IPS-18a (cell line): ENCODE measurements around the gene GAGE12D.
"Not testable (repeated sequence)": the region's sequence is repeated elsewhere in the genome, so short reads cannot be mapped to it uniquely, and the experiment has no call there.

Source experiments
- H3K27ac ChIP-seq: one replicate; pipeline ENCODE4 v1.5.1; 2013; ENCODE audit warnings: low read length
- H3K27me3 ChIP-seq: one replicate; pipeline ENCODE4 v1.6.1; 2013; ENCODE audit warnings: mild to moderate bottlenecking, low read length; ENCODE audit not compliant: control insufficient read depth, insufficient read depth
- H3K36me3 ChIP-seq: one replicate; pipeline ENCODE4 v1.6.1; 2013; ENCODE audit warnings: low read depth, low read length; ENCODE audit not compliant: control insufficient read depth
- H3K4me1 ChIP-seq: one replicate; pipeline ENCODE4 v1.6.1; 2013; ENCODE audit warnings: low read depth, low read length; ENCODE audit not compliant: control insufficient read depth
- H3K4me3 ChIP-seq: one replicate; pipeline ENCODE4 v1.5.1; 2013; ENCODE audit warnings: low read length
- H3K9ac ChIP-seq: one replicate; pipeline ENCODE4 v1.6.1; 2013; ENCODE audit warnings: mild to moderate bottlenecking, low read length, moderate library complexity
- H3K9me3 ChIP-seq: one replicate; pipeline ENCODE4 v1.6.1; 2013; ENCODE audit warnings: low read depth, low read length; ENCODE audit not compliant: control insufficient read depth

Gene GAGE12D, protein sequence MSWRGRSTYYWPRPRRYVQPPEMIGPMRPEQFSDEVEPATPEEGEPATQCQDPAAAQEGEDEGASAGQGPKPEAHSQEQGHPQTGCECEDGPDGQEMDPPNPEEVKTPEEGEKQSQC

DNA sequence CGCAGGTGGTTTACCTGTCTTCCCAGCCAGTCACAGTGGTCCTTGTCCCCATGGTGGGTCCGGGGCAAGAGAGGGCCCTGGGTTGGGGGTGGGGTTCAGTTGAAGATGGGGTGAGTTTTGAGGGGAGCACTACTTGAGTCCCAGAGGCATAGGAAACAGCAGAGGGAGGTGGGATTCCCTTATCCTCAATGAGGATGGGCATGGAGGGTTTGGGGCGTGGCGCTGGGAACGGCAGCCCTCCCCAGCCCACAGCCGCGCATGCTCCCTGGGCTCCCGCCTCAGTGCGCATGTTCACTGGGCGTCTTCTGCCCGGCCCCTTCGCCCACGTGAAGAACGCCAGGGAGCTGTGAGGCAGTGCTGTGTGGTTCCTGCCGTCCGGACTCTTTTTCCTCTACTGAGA, at the start of gene GAGE12D:
Gene GAGE12D (plus strand): TSS at position 301 of the 400 bp plus-strand sequence. CDS start 1,155 bp downstream, outside the sequence.
- H3K4me1 ChIP-seq, H3K4me3 ChIP-seq, H3K9me3 ChIP-seq, H3K27ac ChIP-seq, H3K27me3 ChIP-seq, H3K9ac ChIP-seq, H3K36me3 ChIP-seq: not testable (repeated sequence)

DNA sequence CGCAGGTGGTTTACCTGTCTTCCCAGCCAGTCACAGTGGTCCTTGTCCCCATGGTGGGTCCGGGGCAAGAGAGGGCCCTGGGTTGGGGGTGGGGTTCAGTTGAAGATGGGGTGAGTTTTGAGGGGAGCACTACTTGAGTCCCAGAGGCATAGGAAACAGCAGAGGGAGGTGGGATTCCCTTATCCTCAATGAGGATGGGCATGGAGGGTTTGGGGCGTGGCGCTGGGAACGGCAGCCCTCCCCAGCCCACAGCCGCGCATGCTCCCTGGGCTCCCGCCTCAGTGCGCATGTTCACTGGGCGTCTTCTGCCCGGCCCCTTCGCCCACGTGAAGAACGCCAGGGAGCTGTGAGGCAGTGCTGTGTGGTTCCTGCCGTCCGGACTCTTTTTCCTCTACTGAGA, 9.7 kb upstream of the GAGE12D start, which contains the start of gene GAGE12C:
Gene GAGE12C (plus strand): TSS at position 301 of the 400 bp plus-strand sequence. CDS start 1,155 bp downstream, outside the sequence.
- H3K9me3 ChIP-seq, H3K36me3 ChIP-seq, H3K4me3 ChIP-seq: not testable (repeated sequence)

DNA sequence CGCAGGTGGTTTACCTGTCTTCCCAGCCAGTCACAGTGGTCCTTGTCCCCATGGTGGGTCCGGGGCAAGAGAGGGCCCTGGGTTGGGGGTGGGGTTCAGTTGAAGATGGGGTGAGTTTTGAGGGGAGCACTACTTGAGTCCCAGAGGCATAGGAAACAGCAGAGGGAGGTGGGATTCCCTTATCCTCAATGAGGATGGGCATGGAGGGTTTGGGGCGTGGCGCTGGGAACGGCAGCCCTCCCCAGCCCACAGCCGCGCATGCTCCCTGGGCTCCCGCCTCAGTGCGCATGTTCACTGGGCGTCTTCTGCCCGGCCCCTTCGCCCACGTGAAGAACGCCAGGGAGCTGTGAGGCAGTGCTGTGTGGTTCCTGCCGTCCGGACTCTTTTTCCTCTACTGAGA, 9.5 kb downstream of the GAGE12D start, which contains the start of gene GAGE12E:
Gene GAGE12E (plus strand): TSS at position 301 of the 400 bp plus-strand sequence. CDS start 1,155 bp downstream, outside the sequence.
- H3K4me1 ChIP-seq, H3K27me3 ChIP-seq, H3K4me3 ChIP-seq, H3K9ac ChIP-seq, H3K36me3 ChIP-seq, H3K27ac ChIP-seq, H3K9me3 ChIP-seq: not testable (repeated sequence)

More for the DNA sequence above, 9.7 kb upstream of the GAGE12D start, which contains the start of gene GAGE12C:
- H3K9ac ChIP-seq, H3K4me1 ChIP-seq, H3K27ac ChIP-seq, H3K27me3 ChIP-seq: not testable (repeated sequence)

DNA sequence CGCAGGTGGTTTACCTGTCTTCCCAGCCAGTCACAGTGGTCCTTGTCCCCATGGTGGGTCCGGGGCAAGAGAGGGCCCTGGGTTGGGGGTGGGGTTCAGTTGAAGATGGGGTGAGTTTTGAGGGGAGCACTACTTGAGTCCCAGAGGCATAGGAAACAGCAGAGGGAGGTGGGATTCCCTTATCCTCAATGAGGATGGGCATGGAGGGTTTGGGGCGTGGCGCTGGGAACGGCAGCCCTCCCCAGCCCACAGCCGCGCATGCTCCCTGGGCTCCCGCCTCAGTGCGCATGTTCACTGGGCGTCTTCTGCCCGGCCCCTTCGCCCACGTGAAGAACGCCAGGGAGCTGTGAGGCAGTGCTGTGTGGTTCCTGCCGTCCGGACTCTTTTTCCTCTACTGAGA, 19.0 kb downstream of the GAGE12D start, which contains the start of gene GAGE12F:
Gene GAGE12F (plus strand): TSS at position 301 of the 400 bp plus-strand sequence. CDS start 1,155 bp downstream, outside the sequence.
- not testable (repeated sequence) for H3K27ac ChIP-seq, H3K4me3 ChIP-seq, H3K27me3 ChIP-seq, H3K9ac ChIP-seq, H3K9me3 ChIP-seq, H3K4me1 ChIP-seq, H3K36me3 ChIP-seq

DNA sequence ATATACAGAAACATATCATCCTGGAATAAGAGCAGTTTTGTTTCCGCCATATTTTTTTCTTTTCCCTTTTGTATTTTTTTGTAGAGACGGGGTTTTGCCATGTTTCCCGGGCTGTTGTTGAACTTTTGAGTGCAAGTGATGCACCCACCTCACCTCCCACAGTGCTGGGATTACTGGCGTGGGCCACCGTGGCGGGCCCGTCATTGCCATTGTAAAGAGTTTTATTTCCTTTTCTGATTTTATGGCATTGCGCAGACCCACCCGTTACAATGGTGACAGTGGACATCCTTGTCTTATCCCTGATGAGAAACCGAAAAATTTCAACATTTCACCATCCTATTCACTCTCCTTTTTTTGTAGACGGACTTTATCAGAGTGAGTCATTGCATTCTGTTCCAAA, 27.2 kb downstream of the GAGE12D start:
- not testable (repeated sequence) for H3K4me1 ChIP-seq, H3K4me3 ChIP-seq, H3K9me3 ChIP-seq, H3K36me3 ChIP-seq, H3K9ac ChIP-seq, H3K27me3 ChIP-seq, H3K27ac ChIP-seq

DNA sequence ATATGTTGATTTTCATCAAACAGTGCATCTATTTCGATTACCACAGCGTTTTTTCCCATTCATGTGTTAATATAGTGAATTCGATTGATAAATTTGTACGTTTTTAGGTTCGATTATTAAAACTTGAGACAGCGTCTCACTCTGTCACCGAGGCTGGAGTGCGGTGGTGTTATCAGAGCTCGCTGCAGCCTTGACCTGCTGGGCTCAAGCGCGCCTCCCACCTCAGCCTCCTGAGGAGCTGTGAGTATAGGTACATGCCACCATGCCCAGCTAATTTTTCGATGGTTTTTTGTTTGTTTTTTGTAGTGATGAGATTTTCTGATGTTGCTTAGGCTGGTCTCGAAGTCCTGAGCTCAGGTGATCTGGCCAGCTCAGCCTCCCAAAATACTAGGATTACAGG, 27.6 kb downstream of the GAGE12D start:
- H3K4me3 ChIP-seq, H3K4me1 ChIP-seq, H3K9me3 ChIP-seq, H3K27me3 ChIP-seq, H3K36me3 ChIP-seq, H3K27ac ChIP-seq, H3K9ac ChIP-seq: not testable (repeated sequence)

DNA sequence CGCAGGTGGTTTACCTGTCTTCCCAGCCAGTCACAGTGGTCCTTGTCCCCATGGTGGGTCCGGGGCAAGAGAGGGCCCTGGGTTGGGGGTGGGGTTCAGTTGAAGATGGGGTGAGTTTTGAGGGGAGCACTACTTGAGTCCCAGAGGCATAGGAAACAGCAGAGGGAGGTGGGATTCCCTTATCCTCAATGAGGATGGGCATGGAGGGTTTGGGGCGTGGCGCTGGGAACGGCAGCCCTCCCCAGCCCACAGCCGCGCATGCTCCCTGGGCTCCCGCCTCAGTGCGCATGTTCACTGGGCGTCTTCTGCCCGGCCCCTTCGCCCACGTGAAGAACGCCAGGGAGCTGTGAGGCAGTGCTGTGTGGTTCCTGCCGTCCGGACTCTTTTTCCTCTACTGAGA, 28.6 kb downstream of the GAGE12D start, which contains the start of gene GAGE12G:
Gene GAGE12G (plus strand): TSS at position 301 of the 400 bp plus-strand sequence. CDS start 1,155 bp downstream, outside the sequence.
- H3K4me3 ChIP-seq, H3K9ac ChIP-seq, H3K4me1 ChIP-seq, H3K27ac ChIP-seq, H3K9me3 ChIP-seq, H3K36me3 ChIP-seq, H3K27me3 ChIP-seq: not testable (repeated sequence)

DNA sequence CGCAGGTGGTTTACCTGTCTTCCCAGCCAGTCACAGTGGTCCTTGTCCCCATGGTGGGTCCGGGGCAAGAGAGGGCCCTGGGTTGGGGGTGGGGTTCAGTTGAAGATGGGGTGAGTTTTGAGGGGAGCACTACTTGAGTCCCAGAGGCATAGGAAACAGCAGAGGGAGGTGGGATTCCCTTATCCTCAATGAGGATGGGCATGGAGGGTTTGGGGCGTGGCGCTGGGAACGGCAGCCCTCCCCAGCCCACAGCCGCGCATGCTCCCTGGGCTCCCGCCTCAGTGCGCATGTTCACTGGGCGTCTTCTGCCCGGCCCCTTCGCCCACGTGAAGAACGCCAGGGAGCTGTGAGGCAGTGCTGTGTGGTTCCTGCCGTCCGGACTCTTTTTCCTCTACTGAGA, 38.1 kb downstream of the GAGE12D start, which contains the start of gene GAGE12H:
Gene GAGE12H (plus strand): TSS at position 301 of the 400 bp plus-strand sequence. CDS start 1,155 bp downstream, outside the sequence.
- not testable (repeated sequence) for H3K36me3 ChIP-seq, H3K27ac ChIP-seq, H3K27me3 ChIP-seq, H3K4me3 ChIP-seq, H3K4me1 ChIP-seq, H3K9ac ChIP-seq, H3K9me3 ChIP-seq

DNA sequence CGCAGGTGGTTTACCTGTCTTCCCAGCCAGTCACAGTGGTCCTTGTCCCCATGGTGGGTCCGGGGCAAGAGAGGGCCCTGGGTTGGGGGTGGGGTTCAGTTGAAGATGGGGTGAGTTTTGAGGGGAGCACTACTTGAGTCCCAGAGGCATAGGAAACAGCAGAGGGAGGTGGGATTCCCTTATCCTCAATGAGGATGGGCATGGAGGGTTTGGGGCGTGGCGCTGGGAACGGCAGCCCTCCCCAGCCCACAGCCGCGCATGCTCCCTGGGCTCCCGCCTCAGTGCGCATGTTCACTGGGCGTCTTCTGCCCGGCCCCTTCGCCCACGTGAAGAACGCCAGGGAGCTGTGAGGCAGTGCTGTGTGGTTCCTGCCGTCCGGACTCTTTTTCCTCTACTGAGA, 47.7 kb downstream of the GAGE12D start, which contains the start of gene GAGE2A:
Gene GAGE2A (plus strand): TSS at position 301 of the 400 bp plus-strand sequence. CDS start 1,155 bp downstream, outside the sequence.
- not testable (repeated sequence) for H3K27me3 ChIP-seq, H3K9ac ChIP-seq, H3K9me3 ChIP-seq, H3K27ac ChIP-seq, H3K36me3 ChIP-seq, H3K4me3 ChIP-seq, H3K4me1 ChIP-seq

DNA sequence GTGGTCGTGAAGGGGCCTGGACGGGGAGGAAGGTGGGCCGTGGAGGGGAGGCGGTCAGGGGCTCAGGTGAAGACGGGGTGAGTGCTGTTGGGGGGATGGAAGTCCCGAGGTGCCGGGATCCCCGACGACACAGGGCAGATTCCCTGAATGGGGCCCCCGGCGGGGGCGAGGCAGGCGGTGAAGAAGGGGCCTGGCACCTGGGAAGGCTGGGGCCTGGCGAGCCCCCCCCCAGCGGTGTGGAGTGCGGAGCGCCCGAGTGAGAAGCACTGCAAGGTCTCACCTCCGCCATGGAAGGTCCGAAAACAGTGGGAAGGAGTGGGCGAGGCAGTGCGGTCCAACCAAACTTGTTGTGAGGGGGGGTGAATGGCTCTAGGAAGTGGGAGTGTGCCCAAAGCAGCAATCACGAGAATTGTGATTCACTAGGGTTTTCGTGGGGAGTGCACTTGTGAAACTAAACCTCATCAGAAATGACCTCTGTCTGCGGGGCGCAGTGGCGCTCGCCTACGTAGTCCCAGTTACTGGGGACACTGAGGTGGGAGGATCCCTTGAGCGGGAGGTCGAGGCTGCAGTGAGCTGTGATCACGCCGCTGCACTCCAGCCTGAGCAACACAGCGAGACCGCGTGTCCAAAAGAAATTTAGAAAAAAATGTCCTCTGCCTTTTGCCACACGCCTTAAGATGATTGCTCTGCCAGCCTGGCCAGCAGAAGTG, 48.4 kb downstream of the GAGE12D start:
- not testable (repeated sequence) for H3K4me1 ChIP-seq, H3K4me3 ChIP-seq, H3K36me3 ChIP-seq, H3K27ac ChIP-seq, H3K9ac ChIP-seq, H3K27me3 ChIP-seq, H3K9me3 ChIP-seq

DNA sequence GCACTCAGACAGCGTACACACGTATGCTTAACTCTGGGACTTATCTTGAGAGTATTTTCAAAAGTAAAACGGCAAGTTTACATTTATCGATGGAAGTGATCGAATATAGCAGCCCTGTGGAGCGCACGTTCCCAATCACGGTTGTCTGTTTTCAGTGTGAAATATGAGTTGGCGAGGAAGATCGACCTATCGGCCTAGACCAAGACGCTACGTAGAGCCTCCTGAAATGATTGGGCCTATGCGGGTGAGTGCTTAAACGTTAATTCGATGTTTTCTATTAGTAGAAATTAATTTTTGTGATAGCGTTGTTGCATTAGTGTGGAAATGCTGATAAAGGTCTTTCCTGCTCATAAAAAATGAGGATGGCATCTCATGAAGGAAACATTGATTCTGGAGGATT, 49.0 kb downstream of the GAGE12D start:
- not testable (repeated sequence) for H3K4me3 ChIP-seq, H3K27me3 ChIP-seq, H3K9me3 ChIP-seq, H3K9ac ChIP-seq, H3K27ac ChIP-seq, H3K36me3 ChIP-seq, H3K4me1 ChIP-seq
